ENCODE results near the gene RXFP1.
A peak's percentile ranks its signal among the peaks of the same experiment; 100 is the strongest.

RXFP1 gene

GRCh38 chr4:158521484-158522088 is at the start of gene RXFP1:
TSS of gene RXFP1 (plus strand) at chr4:158521882. CDS start at chr4:158521977, 95 bp downstream.
- TF ChIP-seq CTCF (IDR thresholded peaks at IDR 0.05; ENCODE audit: control insufficient read depth, insufficient read depth, low read depth, low read length, missing control alignments) = no peak
- peak within 1 kb of the TSS; percentile 39 for H3K4me3 ChIP-seq (ENCODE audit: control insufficient read depth, low read depth, low read length)
- no peak for DNase-seq (ENCODE audit: low read depth)

- no peak for TF ChIP-seq CTCF (IDR thresholded peaks at IDR 0.05; ENCODE audit: control insufficient read depth, insufficient read depth, low read depth, low read length, missing control alignments)
- DNase-seq (ENCODE audit: low read depth) = no peak
- no peak overlapping the region for H3K4me3 ChIP-seq (ENCODE audit: control insufficient read depth, low read depth, low read length)
Observed at GRCh38 chr4:158481811-158482210, 39.9 kb upstream of the RXFP1 start.

- H3K4me3 ChIP-seq (ENCODE audit: control insufficient read depth, low read depth, low read length) = no peak overlapping the region
- TF ChIP-seq CTCF (IDR thresholded peaks at IDR 0.05; ENCODE audit: control insufficient read depth, insufficient read depth, low read depth, low read length, missing control alignments) = no peak
- peak; percentile 47 for DNase-seq (ENCODE audit: low read depth)
Observed at GRCh38 chr4:158484173-158484885, 37.4 kb upstream of the RXFP1 start.

- no peak for TF ChIP-seq CTCF (IDR thresholded peaks at IDR 0.05; ENCODE audit: control insufficient read depth, insufficient read depth, low read depth, low read length, missing control alignments)
- H3K4me3 ChIP-seq (ENCODE audit: control insufficient read depth, low read depth, low read length) = no peak overlapping the region
- peak; percentile 49 for DNase-seq (ENCODE audit: low read depth)
Observed at GRCh38 chr4:158490629-158491028, 31.1 kb upstream of the RXFP1 start.

- H3K4me3 ChIP-seq (ENCODE audit: control insufficient read depth, low read depth, low read length) = no peak overlapping the region
- DNase-seq (ENCODE audit: low read depth) = peak; percentile 13
- TF ChIP-seq CTCF (IDR thresholded peaks at IDR 0.05; ENCODE audit: control insufficient read depth, insufficient read depth, low read depth, low read length, missing control alignments) = no peak
Observed at GRCh38 chr4:158492391-158492790, 29.3 kb upstream of the RXFP1 start.

- no peak for DNase-seq (ENCODE audit: low read depth)
Observed at GRCh38 chr4:158496030-158496741, 25.5 kb upstream of the RXFP1 start.

More at GRCh38 chr4:158496030-158496741, 25.5 kb upstream of the RXFP1 start:
- no peak overlapping the region for H3K4me3 ChIP-seq (ENCODE audit: control insufficient read depth, low read depth, low read length)
- TF ChIP-seq CTCF (IDR thresholded peaks at IDR 0.05; ENCODE audit: control insufficient read depth, insufficient read depth, low read depth, low read length, missing control alignments) = peak; percentile 45

Data from AG09309 (cell line).